GM21526 (cell line): ENCODE measurements around the gene TPD52L2.
"Not testable (repeated sequence)": the region's sequence is repeated elsewhere in the genome, so short reads cannot be mapped to it uniquely, and the experiment has no call there.

Experiments used
- ATAC-seq: cut with Tn5 transposase; IDR thresholded peaks from one replicate; pipeline ENCODE4 v1.9.1; 2021; ENCODE audit warnings: moderate library complexity; ENCODE audit not compliant: unreplicated experiment, low FRiP score

Gene TPD52L2

GRCh38 chr20:63877755-63878470 lies 12.8 kb downstream of the TPD52L2 start:
- no peak for ATAC-seq

GRCh38 chr20:63878899-63879663 lies 14.0 kb downstream of the TPD52L2 start:
- no peak for ATAC-seq

GRCh38 chr20:63880901-63881300 lies 15.8 kb downstream of the TPD52L2 start:
- ATAC-seq = not testable (repeated sequence)

- ATAC-seq = no peak
Measured at GRCh38 chr20:63881451-63882226, 16.6 kb downstream of the TPD52L2 start.

GRCh38 chr20:63882257-63883200 lies 17.5 kb downstream of the TPD52L2 start:
- no peak for ATAC-seq

GRCh38 chr20:63883201-63883593 lies 18.1 kb downstream of the TPD52L2 start:
- no peak for ATAC-seq

- no peak for ATAC-seq
Measured at GRCh38 chr20:63884506-63885263, 19.6 kb downstream of the TPD52L2 start.

GRCh38 chr20:63885264-63886053 lies 20.4 kb downstream of the TPD52L2 start:
- no peak for ATAC-seq

GRCh38 chr20:63886054-63886419 lies 21.0 kb downstream of the TPD52L2 start:
- no peak for ATAC-seq

GRCh38 chr20:63886921-63887320 lies 21.9 kb downstream of the TPD52L2 start:
- no peak for ATAC-seq

- no peak for ATAC-seq
Measured at GRCh38 chr20:63889241-63890200, 24.5 kb downstream of the TPD52L2 start.

GRCh38 chr20:63890201-63890576 lies 25.1 kb downstream of the TPD52L2 start:
- ATAC-seq = no peak

GRCh38 chr20:63890616-63891015 lies 25.5 kb downstream of the TPD52L2 start:
- ATAC-seq = no peak

GRCh38 chr20:63891061-63892002 lies 26.3 kb downstream of the TPD52L2 start:
- no peak for ATAC-seq

GRCh38 chr20:63892402-63892801 lies 27.3 kb downstream of the TPD52L2 start:
- no peak for ATAC-seq

- no peak for ATAC-seq
Measured at GRCh38 chr20:63893999-63894357, 28.9 kb downstream of the TPD52L2 start.
